ENCODE measurements around the gene SVOP. TPM values are rescaled to one million over a fixed set of nuclear protein-coding genes. Genes with fewer than 3 reads are reported as not detected.

The SVOP gene
- total RNA-seq, 1 experiment from 2014 or later = 0.47 TPM

GRCh38 chr12:108989376-108989775 is 31.5 kb downstream of the SVOP start:
- no peak overlapping the region for H3K4me2 ChIP-seq (ENCODE audit: low read length)

GRCh38 chr12:108985750-108986149 is 35.1 kb downstream of the SVOP start:
- H4K20me1 ChIP-seq (ENCODE audit: insufficient read depth) = no peaks in the 10 kb centered on the region

More at GRCh38 chr12:108989376-108989775, 31.5 kb downstream of the SVOP start:
- H3K27ac ChIP-seq (ENCODE audit: low read depth, low read length) = no peak overlapping the region
- no peaks in the 10 kb centered on the region for H3K4me1 ChIP-seq (ENCODE audit: control insufficient read depth in 1 of 2, insufficient read depth in 2 of 2, low read length in 2 of 2)
- intact Hi-C loops (cut with micrococcal nuclease) = no loop called here
- ChIA-PET CTCF (no interaction called here), RAD21 (ENCODE audit: low non-redundant PET in 1 of 2, low total read pairs in 2 of 2, uncharacterized antibody in 2 of 2, unreplicated experiment in 2 of 2) (no interaction called here), POLR2A (no interaction called here)
- BruUV-seq (replicated peaks) = no TSS peak
- H3K9ac ChIP-seq (ENCODE audit: low read length) = no peak overlapping the region
- no peaks in the 10 kb centered on the region for H3K36me3 ChIP-seq (ENCODE audit: control insufficient read depth in 1 of 2, insufficient read depth in 2 of 2, low read length in 2 of 2)
- H3K27me3 ChIP-seq (ENCODE audit: insufficient read depth, low read length) = peaks cover 4% of the 10 kb centered on the region; the same call in 1 of the 2 replicates
- no peak overlapping the region for H3K4me3 ChIP-seq (replicated peaks in 1 of 2; ENCODE audit: low read depth in 1 of 2, low read length in 2 of 2)
- TF ChIP-seq ELF1 (IDR thresholded peaks at IDR 0.05; ENCODE audit: borderline replicate concordance, low read depth) (no peak), EGR1 (IDR thresholded peaks at IDR 0.05; ENCODE audit: low read depth) (no peak), ZBTB33 (IDR thresholded peaks at IDR 0.05; ENCODE audit: extremely low read depth, insufficient replicate concordance, low read length) (no peak), ZNF274 (IDR thresholded peaks at IDR 0.05; ENCODE audit: low read depth, low read length) (no peak), EZH2 (IDR thresholded peaks at IDR 0.05) (no peak)
- no peak overlapping the region for H2AFZ ChIP-seq (ENCODE audit: low read depth, low read length, poor library complexity, severe bottlenecking)
- H3K79me2 ChIP-seq (ENCODE audit: insufficient read depth, low read length) = no peaks in the 10 kb centered on the region
- DNase-seq (ENCODE audit: low read depth, low spot score) = no peak
- no peaks in the 10 kb centered on the region for H3K9me3 ChIP-seq (ENCODE audit: control insufficient read depth in 1 of 2, insufficient read depth in 1 of 2, low read depth in 1 of 2, low read length in 2 of 2)
- H4K20me1 ChIP-seq (ENCODE audit: insufficient read depth) = no peaks in the 10 kb centered on the region
- no peaks in the 10 kb centered on the region for H3K9me2 ChIP-seq (ENCODE audit: insufficient read depth)
- no peak for ATAC-seq

More at GRCh38 chr12:108985750-108986149, 35.1 kb downstream of the SVOP start:
- no peak for TF ChIP-seq RAD21 (IDR thresholded peaks at IDR 0.05; ENCODE audit: low read depth)
- Histone ChIP-seq H3K9me3 (ENCODE audit: control insufficient read depth in 1 of 2, insufficient read depth in 1 of 2, low read depth in 1 of 2, low read length in 2 of 2) (no peaks in the 10 kb centered on the region), H3K27me3 (ENCODE audit: insufficient read depth, low read length) (peaks cover 4% of the 10 kb centered on the region; the same call in 1 of the 2 replicates), H2AFZ (ENCODE audit: low read depth, low read length, poor library complexity, severe bottlenecking) (no peak overlapping the region), H3K36me3 (ENCODE audit: control insufficient read depth in 1 of 2, insufficient read depth in 2 of 2, low read length in 2 of 2) (no peaks in the 10 kb centered on the region), H3K4me1 (ENCODE audit: control insufficient read depth in 1 of 2, insufficient read depth in 2 of 2, low read length in 2 of 2) (no peaks in the 10 kb centered on the region; a peak in 1 of 4 replicates), H3K9me2 (ENCODE audit: insufficient read depth) (no peaks in the 10 kb centered on the region), H3K4me2 (ENCODE audit: low read length) (no peak overlapping the region), H3K27ac (ENCODE audit: low read depth, low read length) (no peak overlapping the region), H3K79me2 (ENCODE audit: insufficient read depth, low read length) (no peaks in the 10 kb centered on the region), H3K9ac (ENCODE audit: low read length) (no peak overlapping the region), H3K4me3 (replicated peaks in 1 of 2; ENCODE audit: low read depth in 1 of 2, low read length in 2 of 2) (no peak overlapping the region)
- CTCF ChIA-PET = no interaction called here
- BruUV-seq (replicated peaks) = no TSS peak
- no peak for DNase-seq (ENCODE audit: low read depth, low spot score)
- intact Hi-C loops (cut with micrococcal nuclease) = no loop called here
- no peak for ATAC-seq
- POLR2A ChIA-PET = no interaction called here
- RAD21 ChIA-PET (ENCODE audit: low non-redundant PET in 1 of 2, low total read pairs in 2 of 2, uncharacterized antibody in 2 of 2, unreplicated experiment in 2 of 2) = no interaction called here

All from HCT116 (cell line).